Panc1 (cell line): ENCODE results near the gene DAPK1. TPM values are rescaled to one million over a fixed set of nuclear protein-coding genes. Genes with fewer than 3 reads are reported as not detected.

Experiments
- ATAC-seq: fragments of 200-7000 bp; cut with Tn5 transposase; 2 replicates; pipeline ENCODE4 v1.9.1; 2020; ENCODE audit warnings: mild to moderate bottlenecking, moderate library complexity
- BruUV-seq: library from RNA; stranded (reverse); fragments of 400-500 nt; replicated peaks from 2 replicates; lab custom pipeline; 2021; lab: Mats Ljungman, UMichigan
- CTCF ChIA-PET: fragments of 300-600 bp; sonication (Branson Sonifier 250); formaldehyde crosslinking; loops from one replicate; lab custom pipeline; 2022; ENCODE audit warnings: antibody characterized with exemption; lab: Charles Lee
- POLR2A ChIA-PET: fragments of 300-600 bp; sonication (Branson Sonifier 250); formaldehyde crosslinking; loops from one replicate; lab custom pipeline; 2022; ENCODE audit warnings: antibody characterized with exemption; lab: Charles Lee
- DNase-seq: peaks from one replicate; pipeline ENCODE4 v3.0.0-alpha.2; 2010; ENCODE audit warnings: low read depth, low spot score
- H3K27ac ChIP-seq: 2 replicates; pipeline ENCODE4 v1.5.1; 2011; ENCODE audit warnings: mild to moderate bottlenecking, low read length, inconsistent platforms
- H3K27me3 ChIP-seq: fragments of 200-500 bp; sonication (Bioruptor generic); 2 replicates; pipeline ENCODE4 v1.6.0; 2014; ENCODE audit warnings: low read length, inconsistent platforms; ENCODE audit not compliant: control insufficient read depth, insufficient read depth
- H3K36me3 ChIP-seq: fragments of 200-500 bp; sonication (Bioruptor generic); 2 replicates; pipeline ENCODE4 v1.5.1; 2014; ENCODE audit warnings: inconsistent platforms, mild to moderate bottlenecking, low read length, moderate library complexity; ENCODE audit not compliant: control insufficient read depth, insufficient read depth
- H3K4me1 ChIP-seq: 2 replicates; pipeline ENCODE4 v1.5.1; 2011; ENCODE audit warnings: inconsistent platforms, mild to moderate bottlenecking, low read length, moderate library complexity; ENCODE audit not compliant: control insufficient read depth, insufficient read depth
- H3K4me3 ChIP-seq, 2 experiments: 2 replicates each; pipeline ENCODE4 v1.5.1; 2011 to 2012; ENCODE audit warnings: low read depth in 2 of 2, low read length in 2 of 2, mild to moderate bottlenecking in 2 of 2, inconsistent platforms in 1 of 2, moderate library complexity in 1 of 2
- H3K9me3 ChIP-seq: fragments of 200-500 bp; sonication (Bioruptor generic); 2 replicates; pipeline ENCODE4 v1.5.1; 2014; ENCODE audit warnings: low read depth, mild to moderate bottlenecking, inconsistent platforms, low read length, moderate library complexity; ENCODE audit not compliant: control insufficient read depth, insufficient read depth
- POLR2AphosphoS5 ChIP-seq: IDR thresholded peaks from 2 replicates; pipeline ENCODE4 v1.6.1; 2012; ENCODE audit warnings: mild to moderate bottlenecking, low read depth, low read length, moderate library complexity
- SIN3A ChIP-seq: IDR thresholded peaks from 2 replicates; pipeline ENCODE4 v1.6.1; 2012; ENCODE audit warnings: low read depth, mild to moderate bottlenecking, low read length, moderate library complexity, borderline replicate concordance; ENCODE audit not compliant: insufficient read depth
- TCF7L2 ChIP-seq: IDR thresholded peaks from 2 replicates; pipeline ENCODE4 v1.6.1; 2011; ENCODE audit warnings: mild to moderate bottlenecking, low read depth, low read length, inconsistent platforms
- in situ Hi-C: cut with HindIII; loops from 2 replicates; pipeline ENCODE4 v1.10.0; 2016; ENCODE audit warnings: low sequenced_read_pairs, low pct_unique_long_range_greater_than_20kb
- intact Hi-C: fragments of 100-400 bp; cut with micrococcal nuclease; formaldehyde crosslinking; loops from one replicate; pipeline ENCODE4 v1.10.0; 2022; ENCODE audit not compliant: unreplicated experiment
- total RNA-seq: library from RNA; stranded (reverse); gene quantifications from one replicate; pipeline ENCODE4 v1.2.1, GENCODE V29; 2021; ENCODE audit not compliant: unreplicated experiment
- TF ChIP-seq, protein P1 (sequence below), 2 experiments: IDR thresholded peaks; 2 replicates each; pipeline ENCODE4 v1.6.1; 2011 to 2012; ENCODE audit warnings: low read depth in 2 of 2, control low read depth in 1 of 2, low read length in 1 of 2, mild to moderate bottlenecking in 1 of 2, moderate library complexity in 1 of 2; ENCODE audit not compliant: insufficient read depth in 1 of 2
- TF ChIP-seq, protein P2 (sequence below): fragments of 450-650 bp; IDR thresholded peaks from 2 replicates; pipeline ENCODE4 v1.5.1; 2017; ENCODE audit warnings: mild to moderate bottlenecking

The DAPK1 gene
- total RNA-seq, 1 experiment from 2014 or later, result 0.87 TPM

DNA sequence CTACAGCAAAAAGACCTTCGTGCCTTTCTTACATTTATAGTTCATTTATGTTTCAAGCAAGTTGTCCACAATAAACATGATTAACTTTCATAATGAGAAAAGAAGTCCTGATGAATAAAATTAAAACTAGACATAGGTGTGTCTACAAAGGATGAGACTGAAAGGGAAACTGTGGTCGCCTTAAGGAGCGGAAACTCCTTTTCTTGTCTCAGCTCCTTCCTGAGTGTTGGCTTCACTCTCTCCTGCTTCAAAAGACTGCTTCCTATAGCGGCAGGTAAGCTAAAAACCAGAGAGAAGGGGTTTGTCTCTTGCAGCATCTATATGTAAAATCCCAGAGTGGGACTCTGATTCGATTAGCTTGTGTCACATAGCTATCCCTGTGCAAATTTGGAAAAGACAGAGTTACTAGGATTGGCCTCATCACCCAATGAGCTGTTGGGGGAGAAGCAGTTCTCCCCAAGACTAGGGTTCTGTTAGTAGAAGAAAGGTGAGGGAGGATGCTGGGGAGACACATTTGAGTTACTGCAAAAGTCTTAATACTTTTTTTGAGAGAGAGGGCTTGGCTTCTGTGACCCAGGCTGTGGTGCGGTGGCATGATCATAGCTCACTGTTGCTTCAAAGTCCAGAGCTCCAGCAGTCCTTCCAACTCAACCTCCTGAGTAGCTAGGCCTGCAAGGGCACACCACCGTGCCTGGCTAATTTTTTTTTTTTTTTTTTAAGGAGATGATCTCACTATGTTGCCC is 211.5 kb downstream of the DAPK1 start:
- in situ Hi-C loops, result no loop called here
- Histone ChIP-seq H3K4me3 (no peak overlapping the region), H3K4me1 (no peaks in the 10 kb centered on the region; the same call in 1 of the 2 replicates), H3K36me3 (no peaks in the 10 kb centered on the region), H3K27me3 (no peaks in the 10 kb centered on the region), H3K9me3 (no peaks in the 10 kb centered on the region), H3K27ac (no peak overlapping the region)
- CTCF ChIA-PET, result no interaction called here
- no TSS peak for BruUV-seq
- POLR2A ChIA-PET, result no interaction called here
- TF ChIP-seq SIN3A (no peak), POLR2AphosphoS5 (no peak), TCF7L2 (no peak)
- TF ChIP-seq, protein P1, sequence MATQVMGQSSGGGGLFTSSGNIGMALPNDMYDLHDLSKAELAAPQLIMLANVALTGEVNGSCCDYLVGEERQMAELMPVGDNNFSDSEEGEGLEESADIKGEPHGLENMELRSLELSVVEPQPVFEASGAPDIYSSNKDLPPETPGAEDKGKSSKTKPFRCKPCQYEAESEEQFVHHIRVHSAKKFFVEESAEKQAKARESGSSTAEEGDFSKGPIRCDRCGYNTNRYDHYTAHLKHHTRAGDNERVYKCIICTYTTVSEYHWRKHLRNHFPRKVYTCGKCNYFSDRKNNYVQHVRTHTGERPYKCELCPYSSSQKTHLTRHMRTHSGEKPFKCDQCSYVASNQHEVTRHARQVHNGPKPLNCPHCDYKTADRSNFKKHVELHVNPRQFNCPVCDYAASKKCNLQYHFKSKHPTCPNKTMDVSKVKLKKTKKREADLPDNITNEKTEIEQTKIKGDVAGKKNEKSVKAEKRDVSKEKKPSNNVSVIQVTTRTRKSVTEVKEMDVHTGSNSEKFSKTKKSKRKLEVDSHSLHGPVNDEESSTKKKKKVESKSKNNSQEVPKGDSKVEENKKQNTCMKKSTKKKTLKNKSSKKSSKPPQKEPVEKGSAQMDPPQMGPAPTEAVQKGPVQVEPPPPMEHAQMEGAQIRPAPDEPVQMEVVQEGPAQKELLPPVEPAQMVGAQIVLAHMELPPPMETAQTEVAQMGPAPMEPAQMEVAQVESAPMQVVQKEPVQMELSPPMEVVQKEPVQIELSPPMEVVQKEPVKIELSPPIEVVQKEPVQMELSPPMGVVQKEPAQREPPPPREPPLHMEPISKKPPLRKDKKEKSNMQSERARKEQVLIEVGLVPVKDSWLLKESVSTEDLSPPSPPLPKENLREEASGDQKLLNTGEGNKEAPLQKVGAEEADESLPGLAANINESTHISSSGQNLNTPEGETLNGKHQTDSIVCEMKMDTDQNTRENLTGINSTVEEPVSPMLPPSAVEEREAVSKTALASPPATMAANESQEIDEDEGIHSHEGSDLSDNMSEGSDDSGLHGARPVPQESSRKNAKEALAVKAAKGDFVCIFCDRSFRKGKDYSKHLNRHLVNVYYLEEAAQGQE (IDR thresholded peaks at IDR 0.05; ENCODE audit: insufficient read depth in 1 of 2, low read depth in 2 of 2, low read length in 1 of 2), result no peak
- TF ChIP-seq, protein P2, sequence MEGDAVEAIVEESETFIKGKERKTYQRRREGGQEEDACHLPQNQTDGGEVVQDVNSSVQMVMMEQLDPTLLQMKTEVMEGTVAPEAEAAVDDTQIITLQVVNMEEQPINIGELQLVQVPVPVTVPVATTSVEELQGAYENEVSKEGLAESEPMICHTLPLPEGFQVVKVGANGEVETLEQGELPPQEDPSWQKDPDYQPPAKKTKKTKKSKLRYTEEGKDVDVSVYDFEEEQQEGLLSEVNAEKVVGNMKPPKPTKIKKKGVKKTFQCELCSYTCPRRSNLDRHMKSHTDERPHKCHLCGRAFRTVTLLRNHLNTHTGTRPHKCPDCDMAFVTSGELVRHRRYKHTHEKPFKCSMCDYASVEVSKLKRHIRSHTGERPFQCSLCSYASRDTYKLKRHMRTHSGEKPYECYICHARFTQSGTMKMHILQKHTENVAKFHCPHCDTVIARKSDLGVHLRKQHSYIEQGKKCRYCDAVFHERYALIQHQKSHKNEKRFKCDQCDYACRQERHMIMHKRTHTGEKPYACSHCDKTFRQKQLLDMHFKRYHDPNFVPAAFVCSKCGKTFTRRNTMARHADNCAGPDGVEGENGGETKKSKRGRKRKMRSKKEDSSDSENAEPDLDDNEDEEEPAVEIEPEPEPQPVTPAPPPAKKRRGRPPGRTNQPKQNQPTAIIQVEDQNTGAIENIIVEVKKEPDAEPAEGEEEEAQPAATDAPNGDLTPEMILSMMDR, result no peak
- ATAC-seq, result no peak
- DNase-seq, result no peak
- intact Hi-C loops, result no loop called here

DNA sequence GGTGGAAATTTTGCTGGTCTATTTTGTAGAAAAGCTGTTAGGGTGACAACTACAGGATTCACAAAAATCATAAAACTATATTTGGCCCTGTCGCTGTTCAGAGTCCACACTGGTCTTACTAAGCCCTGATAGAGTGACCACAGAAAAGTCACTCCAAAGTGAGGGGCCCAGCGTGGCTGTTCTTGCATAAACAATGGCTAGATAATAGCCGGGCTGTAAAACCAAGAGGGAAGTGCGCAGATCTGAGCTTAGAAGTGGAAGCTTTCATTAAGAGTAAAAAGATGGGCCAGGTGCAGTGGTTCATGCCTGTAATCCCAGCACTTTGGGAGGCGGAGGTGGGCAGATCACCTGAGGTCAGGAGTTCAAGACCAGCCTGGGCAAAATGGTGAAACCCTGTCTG is 212.8 kb downstream of the DAPK1 start:
- ATAC-seq (no peak), DNase-seq (no peak)
- Histone ChIP-seq H3K4me3 (no peak overlapping the region), H3K36me3 (no peaks in the 10 kb centered on the region), H3K27me3 (no peaks in the 10 kb centered on the region), H3K9me3 (no peaks in the 10 kb centered on the region), H3K27ac (no peak overlapping the region), H3K4me1 (no peaks in the 10 kb centered on the region; the same call in 1 of the 2 replicates)
- BruUV-seq, result no TSS peak
- no peak for TF ChIP-seq POLR2AphosphoS5
- no peak for TF ChIP-seq SIN3A
- TF ChIP-seq TCF7L2, result no peak
- TF ChIP-seq, protein P2, result no peak
- TF ChIP-seq, protein P1 (IDR thresholded peaks at IDR 0.05; ENCODE audit: insufficient read depth in 1 of 2, low read depth in 2 of 2, low read length in 1 of 2), result no peak
- in situ Hi-C loops (no loop called here), intact Hi-C loops (no loop called here)
- ChIA-PET CTCF (no interaction called here), POLR2A (no interaction called here)
